Epithelial cell of proximal tubule (primary cell): ENCODE measurements around the gene DNAJC13. TPM values are rescaled to one million over a fixed set of nuclear protein-coding genes. Genes with fewer than 3 reads are reported as not detected.

Experiments
- DNase-seq: peaks from one replicate; pipeline ENCODE4 v3.0.0-alpha.2; 2011; ENCODE audit warnings: low read depth
- H3K4me3 ChIP-seq: 2 replicates; pipeline ENCODE4 v1.5.1; 2011; ENCODE audit warnings: low read depth, mild to moderate bottlenecking, low read length
- total RNA-seq: library from RNA; depleted of rRNA; stranded (reverse); fragments of >200 nt; gene quantifications from 2 replicates; pipeline ENCODE4 v1.2.3, GENCODE V29; 2015
- TF ChIP-seq, protein P1 (sequence below): conservative IDR thresholded peaks from 2 replicates; pipeline ENCODE4 v1.5.1; 2012; ENCODE audit warnings: low read depth, mild to moderate bottlenecking, low read length

DNAJC13 gene
- total RNA-seq, 1 donor from 2014 or later = 21.6 TPM

DNA sequence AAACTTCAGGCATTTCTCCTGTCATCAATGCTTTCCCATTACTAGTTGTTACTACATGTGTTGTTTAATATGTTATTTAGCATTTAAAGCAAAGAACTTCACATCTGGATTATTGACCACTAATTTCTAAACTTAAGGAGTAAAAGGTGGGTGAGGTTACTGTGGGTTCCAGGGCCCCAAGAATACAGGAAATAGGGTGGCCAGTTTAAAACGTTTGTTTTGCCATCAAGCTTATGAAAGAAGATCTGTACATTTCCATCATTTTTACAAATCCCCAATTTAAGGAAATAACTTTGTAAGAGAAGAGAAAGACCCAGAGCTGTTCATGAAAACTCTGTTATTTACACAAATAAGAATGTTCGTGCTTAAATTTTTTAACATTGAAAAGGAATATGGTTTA lies 125.3 kb downstream of the DNAJC13 start:
- H3K4me3 ChIP-seq = no peak overlapping the region
- DNase-seq = no peak
- TF ChIP-seq, protein P1, sequence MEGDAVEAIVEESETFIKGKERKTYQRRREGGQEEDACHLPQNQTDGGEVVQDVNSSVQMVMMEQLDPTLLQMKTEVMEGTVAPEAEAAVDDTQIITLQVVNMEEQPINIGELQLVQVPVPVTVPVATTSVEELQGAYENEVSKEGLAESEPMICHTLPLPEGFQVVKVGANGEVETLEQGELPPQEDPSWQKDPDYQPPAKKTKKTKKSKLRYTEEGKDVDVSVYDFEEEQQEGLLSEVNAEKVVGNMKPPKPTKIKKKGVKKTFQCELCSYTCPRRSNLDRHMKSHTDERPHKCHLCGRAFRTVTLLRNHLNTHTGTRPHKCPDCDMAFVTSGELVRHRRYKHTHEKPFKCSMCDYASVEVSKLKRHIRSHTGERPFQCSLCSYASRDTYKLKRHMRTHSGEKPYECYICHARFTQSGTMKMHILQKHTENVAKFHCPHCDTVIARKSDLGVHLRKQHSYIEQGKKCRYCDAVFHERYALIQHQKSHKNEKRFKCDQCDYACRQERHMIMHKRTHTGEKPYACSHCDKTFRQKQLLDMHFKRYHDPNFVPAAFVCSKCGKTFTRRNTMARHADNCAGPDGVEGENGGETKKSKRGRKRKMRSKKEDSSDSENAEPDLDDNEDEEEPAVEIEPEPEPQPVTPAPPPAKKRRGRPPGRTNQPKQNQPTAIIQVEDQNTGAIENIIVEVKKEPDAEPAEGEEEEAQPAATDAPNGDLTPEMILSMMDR = no peak

DNA sequence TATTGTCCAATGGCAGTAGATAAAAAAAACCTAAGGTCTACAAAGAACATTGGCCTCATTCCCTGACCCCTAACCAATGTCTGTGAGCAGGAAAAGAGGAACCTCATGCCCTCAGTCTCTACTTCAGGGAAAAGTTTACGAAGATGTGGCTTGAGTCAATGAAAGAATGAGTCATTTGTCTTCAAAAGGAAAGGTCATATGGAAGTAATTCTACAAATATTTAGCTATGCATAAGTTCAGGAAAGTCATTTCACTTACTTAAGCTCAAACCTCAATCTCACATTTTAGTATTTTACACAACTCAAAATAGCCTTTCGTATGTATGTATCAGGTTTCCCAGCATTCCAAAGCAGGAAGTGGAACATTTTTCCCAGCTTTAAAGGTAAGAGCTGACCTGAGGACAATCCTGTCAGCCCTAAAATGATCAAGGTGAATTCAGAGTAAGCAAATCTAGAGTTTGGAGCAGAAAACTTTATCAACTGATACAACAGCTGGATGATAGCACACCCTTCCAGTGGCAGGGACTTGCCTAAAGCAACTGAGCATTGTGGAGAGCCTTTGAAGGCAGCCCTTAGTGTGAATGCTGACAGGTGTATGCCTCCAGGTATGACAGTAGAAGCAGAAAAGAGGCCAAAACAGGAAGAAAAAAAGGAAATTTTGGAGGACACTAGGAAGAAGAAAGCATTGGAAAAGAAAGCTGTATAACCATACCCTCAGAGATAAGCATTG lies 125.9 kb downstream of the DNAJC13 start:
- TF ChIP-seq, protein P1 = no peak
- no peak overlapping the region for H3K4me3 ChIP-seq
- DNase-seq = peak; percentile 27

- TF ChIP-seq, protein P1 = no peak
- H3K4me3 ChIP-seq = no peak overlapping the region
- no peak for DNase-seq
Measured at GRCh38 chr3:132544130-132544529, 126.8 kb downstream of the DNAJC13 start.

- DNase-seq = no peak
- TF ChIP-seq, protein P1 = no peak
Measured at GRCh38 chr3:132545471-132545870, 128.2 kb downstream of the DNAJC13 start.

GRCh38 chr3:132549169-132549568 lies 131.9 kb downstream of the DNAJC13 start:
- TF ChIP-seq, protein P1 = no peak
- DNase-seq = no peak
- H3K4me3 ChIP-seq = no peak overlapping the region

More at GRCh38 chr3:132545471-132545870, 128.2 kb downstream of the DNAJC13 start:
- no peak overlapping the region for H3K4me3 ChIP-seq

DNA sequence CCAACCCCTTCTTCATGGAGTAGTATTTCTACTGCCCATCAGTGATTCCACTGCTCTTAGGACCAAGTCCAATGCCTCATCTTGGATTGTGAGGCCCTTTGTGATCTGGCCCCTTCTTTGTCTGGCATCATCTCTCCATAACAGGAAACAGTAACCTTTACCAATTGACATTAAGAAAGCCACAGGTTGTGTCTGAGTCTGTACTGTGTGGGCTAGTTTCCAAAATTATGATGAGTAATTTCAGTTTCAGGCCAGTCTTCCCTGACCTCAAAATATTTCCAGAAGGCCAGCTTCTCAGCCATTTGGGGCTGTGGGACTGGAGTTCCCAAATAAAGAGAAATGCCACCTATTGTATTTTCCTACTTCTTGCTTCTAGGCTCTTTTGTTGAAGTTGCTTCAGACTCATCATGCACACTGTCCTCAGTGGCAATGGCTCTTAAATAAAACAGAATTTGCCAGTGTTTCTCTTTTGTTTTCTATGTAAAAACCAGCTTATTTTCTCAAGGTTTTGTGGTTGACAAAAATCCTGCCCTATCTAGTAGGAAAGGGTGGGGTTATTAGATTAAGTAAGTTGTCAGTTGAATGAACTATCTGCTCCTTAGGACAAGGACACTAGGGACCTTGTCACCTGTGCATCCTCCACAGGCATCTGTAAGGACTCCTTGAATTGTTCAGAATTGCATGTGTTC lies 132.7 kb downstream of the DNAJC13 start:
- no peak for DNase-seq
- no peak overlapping the region for H3K4me3 ChIP-seq
- TF ChIP-seq, protein P1 = no peak
